ENCODE results near the gene MEIOC.
A peak's percentile ranks its signal among the peaks of the same experiment; 100 is the strongest.

The MEIOC gene

GRCh38 chr17:44707755-44708400 is 51.6 kb downstream of the MEIOC start:
- DNase-seq (ENCODE audit: low read depth in 2 of 2) = peak; percentile 3 to 23
- H3K4me3 ChIP-seq (replicated peaks in 1 of 2; ENCODE audit: low read depth in 2 of 2, low read length in 2 of 2) = peak overlapping the region; percentile 76 to 94
- TF ChIP-seq CTCF (IDR thresholded peaks at IDR 0.05; ENCODE audit: low read depth, low read length) = no peak

GRCh38 chr17:44708401-44709263 is 52.4 kb downstream of the MEIOC start, which contains the start of gene DBF4B:
TSS of gene DBF4B (plus strand) at chr17:44708665. CDS start at chr17:44708821, 156 bp downstream.
- peak; percentile 94 to 95 for DNase-seq (ENCODE audit: low read depth in 2 of 2)
- TF ChIP-seq CTCF (IDR thresholded peaks at IDR 0.05; ENCODE audit: low read depth, low read length) = no peak
- H3K4me3 ChIP-seq (replicated peaks in 1 of 2; ENCODE audit: low read depth in 2 of 2, low read length in 2 of 2) = peak within 1 kb of the TSS; percentile 76 to 94

- no peak for DNase-seq (ENCODE audit: low read depth in 2 of 2)
- H3K4me3 ChIP-seq (replicated peaks in 1 of 2; ENCODE audit: low read depth in 2 of 2, low read length in 2 of 2) = no peak overlapping the region
- no peak for TF ChIP-seq CTCF (IDR thresholded peaks at IDR 0.05; ENCODE audit: low read depth, low read length)
These were observed 63.2 kb downstream of the MEIOC start for GRCh38 chr17:44719444-44719843.

GRCh38 chr17:44722254-44722653 is 66.0 kb downstream of the MEIOC start:
- H3K4me3 ChIP-seq (replicated peaks in 1 of 2; ENCODE audit: low read depth in 2 of 2, low read length in 2 of 2) = no peak overlapping the region
- TF ChIP-seq CTCF (IDR thresholded peaks at IDR 0.05; ENCODE audit: low read depth, low read length) = no peak
- no peak for DNase-seq (ENCODE audit: low read depth in 2 of 2)
